Smooth muscle cell of the brain vasculature (primary cell): ENCODE results near the gene CXCL14.

ENCODE experiments used
- DNase-seq: peaks from one replicate; pipeline ENCODE4 v3.0.0-alpha.2; 2012; ENCODE audit warnings: low read depth, low spot score

CXCL14 gene

GRCh38 chr5:135596788-135597187, 18.0 kb upstream of the CXCL14 start:
- no peak for DNase-seq

GRCh38 chr5:135596157-135596763, 17.5 kb upstream of the CXCL14 start:
- DNase-seq, result no peak

GRCh38 chr5:135594416-135594960, 15.7 kb upstream of the CXCL14 start:
- DNase-seq, result no peak

- DNase-seq, result no peak
Observed at GRCh38 chr5:135593886-135594285, 15.1 kb upstream of the CXCL14 start.

- no peak for DNase-seq
Observed at GRCh38 chr5:135593141-135593540, 14.3 kb upstream of the CXCL14 start.

GRCh38 chr5:135592312-135593045, 13.7 kb upstream of the CXCL14 start:
- DNase-seq, result no peak

- DNase-seq, result no peak
Observed at GRCh38 chr5:135591277-135591676, 12.5 kb upstream of the CXCL14 start.

- DNase-seq, result no peak
Observed at GRCh38 chr5:135589152-135589551, 10.4 kb upstream of the CXCL14 start.

GRCh38 chr5:135587721-135588663, 9.2 kb upstream of the CXCL14 start:
- DNase-seq, result no peak

GRCh38 chr5:135584918-135585317, 6.1 kb upstream of the CXCL14 start:
- DNase-seq, result no peak

GRCh38 chr5:135584276-135584675, 5.5 kb upstream of the CXCL14 start:
- DNase-seq, result no peak

GRCh38 chr5:135582099-135582781, 3.4 kb upstream of the CXCL14 start:
- DNase-seq, result no peak

GRCh38 chr5:135578305-135578684, 496 bp downstream of the CXCL14 start:
- no peak for DNase-seq

GRCh38 chr5:135577421-135577820, 1.4 kb downstream of the CXCL14 start:
- DNase-seq, result no peak

- DNase-seq, result no peak
Observed at GRCh38 chr5:135576075-135576599, 2.7 kb downstream of the CXCL14 start.

- DNase-seq, result no peak
Observed at GRCh38 chr5:135574493-135574892, 4.3 kb downstream of the CXCL14 start.

- no peak for DNase-seq
Observed at GRCh38 chr5:135571902-135572301, 6.9 kb downstream of the CXCL14 start.

GRCh38 chr5:135571066-135571609, 7.7 kb downstream of the CXCL14 start:
- DNase-seq, result no peak

GRCh38 chr5:135570453-135570764, 8.4 kb downstream of the CXCL14 start:
- no peak for DNase-seq

- DNase-seq, result no peak
Observed at GRCh38 chr5:135569755-135570452, 8.9 kb downstream of the CXCL14 start.
